SHP77 (cell line): ENCODE measurements around the gene DYRK4.

Experiments
- DNase-seq, 2 experiments: peaks; one replicate each; lab custom pipeline; 2025; lab: John Stamatoyannopoulos, UW

DYRK4 gene

DNA sequence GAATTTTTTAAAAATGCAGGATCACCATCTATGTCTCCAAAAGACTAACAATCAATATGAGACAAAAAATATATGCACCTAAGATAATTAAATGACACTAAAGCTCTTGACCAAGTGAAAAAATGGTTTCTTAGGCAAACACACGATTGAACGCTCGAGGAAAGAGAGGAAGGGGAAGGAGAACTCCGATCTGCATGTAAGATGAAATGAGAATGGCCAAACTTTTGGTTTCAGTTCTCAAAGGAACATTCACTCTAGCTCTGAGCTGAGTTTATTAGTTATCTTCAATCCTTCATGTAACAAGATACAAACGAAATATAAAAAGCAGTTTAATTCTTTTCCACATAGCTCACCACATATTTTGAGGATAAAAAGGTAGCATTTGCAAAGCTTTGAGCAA, 2.8 kb downstream of the DYRK4 start:
- DNase-seq = no peak

DNA sequence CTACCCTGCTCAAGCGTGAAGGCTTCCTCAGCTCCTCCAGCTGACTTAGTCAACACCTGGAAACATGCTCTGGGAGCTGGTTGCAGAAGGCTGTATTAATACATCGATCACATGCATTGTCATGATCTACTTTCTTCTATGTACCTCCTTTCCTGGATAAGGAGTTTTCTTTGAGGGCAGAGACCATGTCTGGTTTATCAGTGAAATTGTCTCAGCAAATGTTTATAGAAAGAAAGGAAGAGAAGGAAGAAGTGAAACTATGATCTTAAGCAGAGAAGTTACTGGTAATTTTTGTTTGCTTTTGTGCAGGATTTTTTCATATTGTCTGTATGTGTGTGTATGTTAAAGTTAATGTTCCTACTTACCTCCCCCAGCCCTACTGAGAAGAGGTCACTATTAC, 4.5 kb downstream of the DYRK4 start:
- DNase-seq = no peak

DNA sequence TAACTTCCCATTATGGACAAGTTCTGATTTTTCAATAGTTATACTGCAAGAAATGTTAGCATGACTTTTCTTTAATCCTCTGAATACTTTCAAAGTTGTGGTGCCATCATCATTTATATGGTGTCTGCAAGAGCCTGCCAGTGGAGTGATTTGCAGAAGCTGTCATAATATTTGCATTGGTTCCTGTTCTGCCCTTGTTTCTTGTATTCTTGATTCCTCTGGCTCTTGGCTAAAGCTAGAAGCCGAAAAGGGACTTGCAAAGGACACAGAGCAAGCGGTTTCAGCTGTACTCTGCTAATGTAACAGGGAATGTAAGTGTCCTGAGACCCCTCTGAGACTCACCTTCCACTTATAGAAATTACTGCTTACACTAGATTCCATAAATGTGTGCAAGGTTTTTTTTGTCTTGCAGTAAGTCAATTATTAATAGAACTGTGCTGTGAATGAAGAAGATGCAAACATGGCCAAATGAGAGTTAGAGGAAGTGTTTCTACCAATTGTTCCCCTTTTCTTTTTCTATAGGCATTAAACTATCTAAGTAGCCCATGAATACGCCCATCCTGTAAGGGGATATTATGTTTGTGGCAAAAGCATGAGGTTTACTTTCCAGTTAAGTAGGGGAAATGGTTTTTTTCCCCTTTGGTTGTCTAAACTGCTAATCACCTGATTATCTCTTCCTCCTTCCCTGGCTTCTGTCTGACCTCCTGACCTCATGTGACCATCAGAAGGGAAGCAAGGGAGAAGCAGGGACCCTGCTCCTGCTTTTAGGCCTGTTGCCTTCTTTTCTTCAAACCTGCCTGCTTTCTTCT, 5.3 kb downstream of the DYRK4 start:
- DNase-seq = no peak

DNA sequence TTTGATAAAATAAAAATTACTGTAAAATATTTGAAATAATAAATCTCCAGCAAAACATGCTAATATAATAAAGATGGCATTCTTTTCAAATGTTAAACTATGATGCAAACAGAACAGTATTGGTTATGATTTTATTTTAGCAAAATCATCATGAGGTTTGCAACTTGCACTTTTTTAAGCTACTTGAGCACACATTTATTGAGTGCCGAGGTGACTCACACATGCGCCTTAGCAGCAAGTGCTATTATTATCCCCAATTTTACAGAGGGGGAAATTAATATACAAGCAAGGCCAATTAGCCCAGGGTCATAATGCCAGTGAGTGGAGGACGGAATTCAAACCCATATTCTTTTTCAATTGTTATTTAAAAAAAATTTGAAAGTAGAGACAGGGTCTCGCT, 7.3 kb downstream of the DYRK4 start:
- DNase-seq = no peak

DNA sequence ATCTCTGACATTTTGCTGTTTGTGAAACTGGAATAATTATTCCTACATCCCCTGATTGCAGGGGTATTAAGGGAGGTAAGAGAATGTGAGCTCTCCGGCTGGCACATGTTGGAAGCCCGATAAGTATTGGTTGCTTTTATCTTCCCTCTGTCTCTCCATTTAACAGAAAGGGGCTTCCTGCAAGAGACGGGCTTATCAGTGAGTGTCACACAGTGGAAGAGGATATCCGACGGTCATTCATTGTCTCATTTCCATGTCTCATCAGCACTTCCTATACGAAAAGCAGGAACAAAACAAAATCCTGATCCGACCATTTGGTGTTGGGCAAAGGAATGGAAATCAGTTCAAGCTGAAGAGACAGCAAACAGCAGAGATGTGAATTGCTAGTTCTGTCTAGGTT, 10.7 kb downstream of the DYRK4 start:
- DNase-seq = no peak

- no peak for DNase-seq
Observed at GRCh38 chr12:4579305-4580102, 17.5 kb downstream of the DYRK4 start.

GRCh38 chr12:4580281-4580688, 18.3 kb downstream of the DYRK4 start:
- no peak for DNase-seq

- no peak for DNase-seq
Observed at GRCh38 chr12:4584281-4584680, 22.3 kb downstream of the DYRK4 start.

DNA sequence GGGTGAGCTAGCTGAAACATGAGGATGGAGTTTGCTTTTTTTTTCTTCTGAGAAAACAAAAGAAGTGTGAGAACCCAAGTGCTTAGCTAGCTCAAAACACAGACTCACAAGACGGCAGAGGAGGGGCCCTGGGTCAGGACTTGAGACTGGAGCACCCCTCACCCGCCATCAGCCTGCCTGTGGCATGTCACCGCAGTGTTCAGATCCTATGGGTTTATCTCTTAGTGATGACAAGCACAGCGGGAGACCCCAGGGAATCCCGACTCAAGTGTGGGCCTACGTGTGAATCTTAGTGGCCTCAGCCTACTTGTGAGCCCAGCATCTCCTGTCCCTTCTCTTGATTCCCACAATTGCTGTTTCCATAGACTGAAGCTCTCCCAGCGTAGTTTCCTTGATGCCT, 22.9 kb downstream of the DYRK4 start:
- no peak for DNase-seq

DNA sequence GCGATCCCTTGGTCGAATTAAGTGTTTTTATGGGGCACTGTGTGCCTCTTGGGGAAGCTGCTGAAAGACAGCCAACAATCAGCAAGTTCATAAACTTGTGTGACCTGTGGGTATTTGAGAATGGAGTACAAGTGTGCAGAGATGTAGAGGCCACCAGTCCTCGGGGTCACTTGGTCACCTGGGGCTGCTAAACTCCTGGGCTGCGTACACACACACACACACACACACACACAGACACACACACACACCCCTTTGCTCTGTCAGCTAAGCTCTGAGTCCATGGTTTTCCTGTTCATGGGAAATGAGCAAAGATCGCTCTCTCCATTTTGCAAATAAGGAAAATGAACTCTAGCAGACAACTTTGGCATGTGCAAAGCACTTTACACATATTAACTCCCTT, 24.5 kb downstream of the DYRK4 start:
- no peak for DNase-seq

- no peak for DNase-seq
Observed at GRCh38 chr12:4587108-4587507, 25.1 kb downstream of the DYRK4 start.

GRCh38 chr12:4588916-4589315, 26.9 kb downstream of the DYRK4 start:
- DNase-seq = no peak

GRCh38 chr12:4589941-4590340, 27.9 kb downstream of the DYRK4 start:
- no peak for DNase-seq

DNA sequence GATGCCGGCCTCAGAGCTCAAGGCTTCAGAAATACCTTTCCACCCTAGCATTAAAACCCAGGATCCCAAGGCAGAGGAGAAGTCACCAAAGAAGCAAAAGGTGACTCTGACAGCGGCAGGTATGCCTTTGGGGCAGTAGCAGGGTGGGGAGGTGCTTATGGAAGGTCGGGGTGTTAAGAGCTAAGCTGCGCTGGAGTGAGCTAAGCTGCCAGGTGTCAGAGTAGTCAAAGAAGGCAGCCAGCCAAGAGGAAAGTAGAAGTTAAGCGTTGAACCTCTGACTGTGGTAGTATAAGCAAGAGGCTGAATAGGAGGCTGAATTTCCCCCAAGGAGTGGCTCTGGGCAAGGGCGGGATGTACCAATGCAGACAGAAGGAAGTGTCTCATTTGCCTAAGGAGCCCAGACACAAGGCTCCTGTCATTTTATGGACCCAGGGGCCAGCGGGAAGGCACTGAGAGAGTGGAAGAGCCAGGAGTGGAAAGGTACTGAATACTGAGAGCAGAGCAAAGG, 29.2 kb downstream of the DYRK4 start:
- no peak for DNase-seq

DNA sequence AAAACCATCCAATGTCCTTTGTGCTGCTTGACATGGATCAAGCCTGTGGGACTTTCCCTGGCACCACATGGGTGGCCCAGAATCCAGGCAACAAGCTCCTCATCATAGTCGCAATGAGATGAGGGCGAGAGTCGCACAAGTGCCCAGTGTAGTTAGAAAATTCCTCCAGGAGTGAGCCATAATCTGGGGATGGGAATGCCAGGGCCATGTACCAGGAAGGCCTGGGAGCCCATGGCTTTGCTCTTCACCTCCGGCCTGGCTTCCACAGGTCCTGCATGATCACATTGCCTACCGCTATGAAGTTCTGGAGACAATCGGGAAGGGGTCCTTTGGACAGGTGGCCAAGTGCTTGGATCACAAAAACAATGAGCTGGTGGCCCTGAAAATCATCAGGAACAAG, 33.9 kb downstream of the DYRK4 start:
- DNase-seq = no peak

DNA sequence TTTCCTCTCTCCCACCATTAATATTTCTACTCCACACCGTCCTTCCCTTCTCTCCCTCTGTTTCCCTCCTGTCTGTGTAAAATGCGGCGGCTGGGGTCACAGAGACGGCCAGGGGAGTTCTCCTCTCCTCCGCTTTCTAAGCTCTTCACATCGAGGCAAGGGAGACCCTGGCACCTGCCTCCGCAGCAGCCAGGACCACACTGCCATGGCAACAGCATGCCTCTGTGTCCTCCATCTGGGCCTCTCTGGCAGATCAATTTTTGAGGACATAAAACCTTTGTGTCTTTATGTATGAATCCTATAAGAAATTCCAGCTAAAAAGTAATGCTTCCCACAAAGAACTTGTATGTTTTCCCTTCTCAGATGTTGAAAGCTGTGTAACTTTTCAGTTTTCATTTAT, 41.4 kb downstream of the DYRK4 start:
- DNase-seq = no peak

DNA sequence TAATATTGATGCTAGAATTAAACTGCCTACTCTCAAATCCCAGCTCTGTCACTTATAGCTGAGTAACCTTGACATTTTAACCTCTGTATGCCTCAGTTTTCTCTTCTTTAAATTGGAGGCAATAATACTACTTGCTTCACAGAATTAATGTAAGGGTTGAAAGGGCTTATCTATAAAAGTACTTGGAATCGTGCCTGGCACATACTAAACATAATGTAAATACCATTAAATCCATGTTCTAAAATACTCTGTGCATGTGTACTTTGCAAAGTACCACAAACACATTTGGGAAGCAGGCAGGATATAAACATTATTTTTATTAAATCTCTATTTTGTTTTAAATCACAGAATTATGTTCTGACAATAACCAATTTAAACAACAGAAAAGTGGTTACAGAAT, 41.9 kb downstream of the DYRK4 start:
- DNase-seq = no peak

- DNase-seq = peak; percentile 44 to 71
Observed at GRCh38 chr12:4604684-4605193, 42.7 kb downstream of the DYRK4 start.

- DNase-seq = no peak
Observed at GRCh38 chr12:4607056-4607455, 45.0 kb downstream of the DYRK4 start.

GRCh38 chr12:4609071-4609470, 47.1 kb downstream of the DYRK4 start:
- no peak for DNase-seq

GRCh38 chr12:4610481-4610880, 48.5 kb downstream of the DYRK4 start:
- no peak for DNase-seq

DNA sequence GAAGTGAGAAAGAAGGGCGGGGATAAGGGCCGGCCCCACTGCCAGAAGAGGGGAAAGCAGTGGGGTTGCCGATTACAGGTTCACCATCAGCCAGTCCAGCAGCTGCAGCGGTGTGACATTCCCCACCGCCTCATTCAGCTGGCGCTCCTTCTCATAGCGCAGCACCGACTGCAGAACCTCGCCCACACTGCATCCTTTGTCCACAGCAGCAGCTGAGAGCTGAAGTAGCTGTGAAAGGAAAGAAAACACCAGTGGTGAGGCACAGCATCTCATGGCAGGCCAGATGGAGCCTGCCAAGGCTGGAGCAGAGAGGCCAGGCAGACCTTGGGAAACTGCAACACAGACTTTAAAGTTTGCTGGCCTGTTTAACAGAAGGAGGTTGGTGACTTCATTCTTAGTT, 53.7 kb downstream of the DYRK4 start:
- DNase-seq = no peak

DNA sequence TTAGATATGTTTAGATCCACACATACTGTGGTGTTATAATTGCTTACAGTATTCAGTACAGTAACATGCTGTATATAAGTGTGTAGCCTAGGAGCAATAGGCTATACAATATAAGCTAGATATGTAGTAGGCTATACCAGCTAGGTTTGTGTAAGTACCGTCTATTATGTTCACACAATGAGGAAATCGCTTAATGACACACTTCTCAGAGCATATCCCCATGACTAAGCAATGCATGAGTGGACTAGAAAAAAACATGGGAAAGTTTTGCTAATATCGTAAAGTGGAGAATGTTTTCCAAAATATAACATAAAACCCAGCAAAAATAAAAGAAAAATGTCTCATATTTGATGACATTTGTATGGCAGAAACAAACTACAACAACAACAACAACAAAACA, 59.5 kb downstream of the DYRK4 start:
- DNase-seq = no peak
